ENCODE results near the gene GRB2.
"Not testable (repeated sequence)": the region's sequence is repeated elsewhere in the genome, so short reads cannot be mapped to it uniquely, and the experiment has no call there.

The GRB2 gene

GRCh38 chr17:75371339-75371738, 34.1 kb downstream of the GRB2 start:
- no peak overlapping the region for H3K4me3 ChIP-seq (replicated peaks; ENCODE audit: low read depth, low read length)
- TF ChIP-seq CTCF (IDR thresholded peaks at IDR 0.05; ENCODE audit: low read length, missing control alignments): no peak
- DNase-seq (ENCODE audit: low read depth): no peak

GRCh38 chr17:75370286-75370915, 35.1 kb downstream of the GRB2 start:
- DNase-seq (ENCODE audit: low read depth): no peak
- no peak for TF ChIP-seq CTCF (IDR thresholded peaks at IDR 0.05; ENCODE audit: low read length, missing control alignments)
- H3K4me3 ChIP-seq (replicated peaks; ENCODE audit: low read depth, low read length): no peak overlapping the region

- H3K4me3 ChIP-seq (replicated peaks; ENCODE audit: low read depth, low read length): not testable (repeated sequence)
- DNase-seq (ENCODE audit: low read depth): peak; percentile 13
These were observed 37.4 kb downstream of the GRB2 start for GRCh38 chr17:75367838-75368789.

- peak; percentile 27 for DNase-seq (ENCODE audit: low read depth)
- no peak for TF ChIP-seq CTCF (IDR thresholded peaks at IDR 0.05; ENCODE audit: low read length, missing control alignments)
- H3K4me3 ChIP-seq (replicated peaks; ENCODE audit: low read depth, low read length): no peak overlapping the region
These were observed 38.2 kb downstream of the GRB2 start for GRCh38 chr17:75367312-75367711.

GRCh38 chr17:75366432-75366831, 39.0 kb downstream of the GRB2 start:
- H3K4me3 ChIP-seq (replicated peaks; ENCODE audit: low read depth, low read length): no peak overlapping the region
- no peak for DNase-seq (ENCODE audit: low read depth)
- no peak for TF ChIP-seq CTCF (IDR thresholded peaks at IDR 0.05; ENCODE audit: low read length, missing control alignments)

- no peak for TF ChIP-seq CTCF (IDR thresholded peaks at IDR 0.05; ENCODE audit: low read length, missing control alignments)
- no peak overlapping the region for H3K4me3 ChIP-seq (replicated peaks; ENCODE audit: low read depth, low read length)
- no peak for DNase-seq (ENCODE audit: low read depth)
These were observed 39.6 kb downstream of the GRB2 start for GRCh38 chr17:75365931-75366275.

- no peak for TF ChIP-seq CTCF (IDR thresholded peaks at IDR 0.05; ENCODE audit: low read length, missing control alignments)
- no peak for DNase-seq (ENCODE audit: low read depth)
- no peak overlapping the region for H3K4me3 ChIP-seq (replicated peaks; ENCODE audit: low read depth, low read length)
These were observed 40.2 kb downstream of the GRB2 start for GRCh38 chr17:75365009-75365930.
